Measurements from ENCODE around the gene RNF150.

Gene RNF150

GRCh38 chr4:141006242-141006802, 126.9 kb downstream of the RNF150 start:
- ChIA-PET CTCF (no interaction called here), POLR2A (ENCODE audit: low non-redundant PET) (no interaction called here)
- no peak for TF ChIP-seq CTCF (conservative IDR thresholded peaks at IDR 0.05; ENCODE audit: low read depth)
- no peak for DNase-seq (ENCODE audit: low spot score)
- no peak overlapping the region for H3K27ac ChIP-seq

GRCh38 chr4:141004823-141005222, 128.4 kb downstream of the RNF150 start:
- no peak overlapping the region for H3K27ac ChIP-seq
- ChIA-PET CTCF (no interaction called here), POLR2A (ENCODE audit: low non-redundant PET) (no interaction called here)
- TF ChIP-seq CTCF (conservative IDR thresholded peaks at IDR 0.05; ENCODE audit: low read depth) = no peak
- no peak for DNase-seq (ENCODE audit: low spot score)

- no peak for TF ChIP-seq CTCF (conservative IDR thresholded peaks at IDR 0.05; ENCODE audit: low read depth)
- H3K27ac ChIP-seq = no peak overlapping the region
- no peak for DNase-seq (ENCODE audit: low spot score)
- ChIA-PET POLR2A (ENCODE audit: low non-redundant PET) (no interaction called here), CTCF (no interaction called here)
Observed at GRCh38 chr4:141003193-141003592, 130.1 kb downstream of the RNF150 start.

GRCh38 chr4:141002323-141002805, 130.9 kb downstream of the RNF150 start:
- ChIA-PET CTCF (no interaction called here), POLR2A (ENCODE audit: low non-redundant PET) (no interaction called here)
- no peak for TF ChIP-seq CTCF (conservative IDR thresholded peaks at IDR 0.05; ENCODE audit: low read depth)
- H3K27ac ChIP-seq = no peak overlapping the region
- DNase-seq (ENCODE audit: low spot score) = no peak

- no peak overlapping the region for H3K27ac ChIP-seq
- POLR2A ChIA-PET (ENCODE audit: low non-redundant PET) = no interaction called here
- CTCF ChIA-PET = interaction anchor here (0.6 to 0.8 kb wide), 2 partner anchors 48 to 611 kb away, joined by 3 read pairs; no protein-coding TSS in a partner anchor
- TF ChIP-seq CTCF (conservative IDR thresholded peaks at IDR 0.05; ENCODE audit: low read depth) = no peak
- no peak for DNase-seq (ENCODE audit: low spot score)
Observed at GRCh38 chr4:140996766-140997165, 136.5 kb downstream of the RNF150 start.

GRCh38 chr4:140995058-140995457, 138.2 kb downstream of the RNF150 start:
- ChIA-PET POLR2A (ENCODE audit: low non-redundant PET) (no interaction called here), CTCF (no interaction called here)
- DNase-seq (ENCODE audit: low spot score) = no peak
- no peak overlapping the region for H3K27ac ChIP-seq
- no peak for TF ChIP-seq CTCF (conservative IDR thresholded peaks at IDR 0.05; ENCODE audit: low read depth)

Measured in RWPE1 (cell line).